Fibroblast of skin of left biceps (primary cell): ENCODE measurements around the gene SULT1A2.
"Not testable (repeated sequence)": the region's sequence is repeated elsewhere in the genome, so short reads cannot be mapped to it uniquely, and the experiment has no call there.

Experiments used
- DNase-seq, 2 experiments: peaks; one replicate each; pipeline ENCODE4 v3.0.0-alpha.2; 2013; ENCODE audit warnings: low read depth in 2 of 2

Gene SULT1A2

GRCh38 chr16:28558456-28558855 is 38.4 kb downstream of the SULT1A2 start:
- no peak for DNase-seq

- DNase-seq = no peak
Measured at GRCh38 chr16:28556914-28557320, 39.9 kb downstream of the SULT1A2 start.

DNA sequence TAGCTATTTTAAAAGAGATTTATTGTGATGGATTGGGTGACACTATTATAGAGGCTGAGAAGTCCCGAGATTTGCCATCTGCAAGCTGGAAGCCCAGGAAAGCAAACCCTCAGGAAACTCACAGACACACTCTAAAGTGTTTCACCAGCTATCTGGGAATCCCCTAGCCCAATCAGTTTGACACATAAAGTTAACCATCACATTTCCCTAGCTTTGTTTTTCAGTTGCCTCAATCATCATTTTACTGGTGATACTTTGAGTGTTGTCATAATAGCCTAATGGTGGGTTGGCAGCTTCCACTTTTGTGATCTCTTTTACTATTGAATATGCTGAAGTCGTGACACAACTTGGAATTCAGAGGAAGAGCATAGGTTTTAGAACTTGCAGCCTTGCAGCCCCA is 41.3 kb downstream of the SULT1A2 start:
- no peak for DNase-seq

GRCh38 chr16:28554634-28555423 is 42.0 kb downstream of the SULT1A2 start:
- DNase-seq = no peak

DNA sequence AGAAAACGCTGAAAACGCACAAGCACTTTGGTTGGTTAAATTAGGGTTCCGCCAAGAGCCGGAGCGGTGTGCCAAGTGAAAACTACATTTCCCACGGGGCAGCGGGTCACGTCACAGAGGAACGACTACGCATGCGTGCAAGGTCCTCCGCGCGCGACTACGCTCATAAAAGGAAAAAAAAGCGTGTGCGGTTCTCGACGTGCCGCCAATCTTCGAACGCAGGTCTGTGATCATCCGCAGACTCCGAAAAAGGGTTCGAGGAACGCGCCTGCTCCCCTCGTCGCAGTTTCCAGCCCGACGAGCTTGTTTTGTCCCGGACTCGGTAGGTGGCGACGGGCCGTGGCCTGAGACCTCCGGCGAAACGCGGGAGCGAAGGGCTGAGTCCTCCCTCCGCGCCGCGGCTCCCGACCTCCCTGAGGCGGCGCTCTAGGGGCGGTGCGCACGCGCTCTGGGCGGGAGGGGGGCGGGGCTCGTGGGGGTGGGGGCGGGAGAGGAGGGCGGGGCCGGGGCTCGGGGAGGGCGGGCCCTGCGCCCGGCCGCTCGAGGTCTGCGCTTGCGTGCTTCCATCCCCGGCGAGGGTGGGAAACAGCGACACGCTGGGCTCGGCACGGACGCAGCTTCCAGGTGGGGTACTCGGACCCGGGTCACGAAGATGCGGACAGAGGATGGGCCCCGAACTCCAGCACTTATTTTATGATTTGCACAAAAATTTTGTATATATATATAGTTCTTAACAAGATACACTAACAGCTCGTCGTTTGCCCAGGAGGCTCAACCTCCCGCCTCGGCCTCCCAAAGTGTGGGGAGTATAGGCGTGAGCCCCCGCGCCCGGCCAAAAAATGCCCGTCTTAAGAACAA is 42.8 kb downstream of the SULT1A2 start, which contains the start of gene SGF29:
Gene SGF29 (plus strand): TSS at position 145 of the 858 bp plus-strand sequence. CDS start 27,150 bp downstream, outside the sequence.
- DNase-seq = peak; percentile 82 to 84

DNA sequence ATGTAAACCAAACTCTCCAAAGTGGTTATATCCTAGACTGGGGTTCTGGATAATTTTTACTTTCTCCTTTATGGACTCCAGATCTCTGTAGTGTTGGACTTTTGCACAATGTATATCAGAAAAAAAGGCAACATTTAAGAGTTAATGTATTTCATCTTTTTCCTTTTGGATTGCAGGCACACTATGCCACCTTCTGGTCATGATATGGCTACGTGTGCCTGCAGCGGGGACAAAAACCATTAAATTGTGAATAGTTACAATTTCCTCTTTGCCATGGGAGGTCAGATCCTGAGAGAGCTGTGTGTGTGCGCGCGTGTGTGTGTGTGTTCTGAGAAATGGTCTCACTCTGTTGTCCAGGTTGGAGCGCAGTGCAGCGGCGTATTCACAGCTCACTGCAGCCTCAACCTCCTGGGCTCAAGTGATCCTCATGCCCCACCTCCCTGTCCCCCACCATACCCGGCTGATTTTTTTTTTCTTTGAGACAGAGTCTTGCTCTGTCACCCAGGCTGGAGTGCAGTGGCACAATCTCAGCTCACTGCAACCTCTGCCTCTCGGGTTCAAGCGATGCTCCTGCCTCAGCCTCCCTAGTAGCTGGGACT is 47.5 kb downstream of the SULT1A2 start:
- no peak for DNase-seq

GRCh38 chr16:28548306-28548802 is 48.5 kb downstream of the SULT1A2 start:
- no peak for DNase-seq

DNA sequence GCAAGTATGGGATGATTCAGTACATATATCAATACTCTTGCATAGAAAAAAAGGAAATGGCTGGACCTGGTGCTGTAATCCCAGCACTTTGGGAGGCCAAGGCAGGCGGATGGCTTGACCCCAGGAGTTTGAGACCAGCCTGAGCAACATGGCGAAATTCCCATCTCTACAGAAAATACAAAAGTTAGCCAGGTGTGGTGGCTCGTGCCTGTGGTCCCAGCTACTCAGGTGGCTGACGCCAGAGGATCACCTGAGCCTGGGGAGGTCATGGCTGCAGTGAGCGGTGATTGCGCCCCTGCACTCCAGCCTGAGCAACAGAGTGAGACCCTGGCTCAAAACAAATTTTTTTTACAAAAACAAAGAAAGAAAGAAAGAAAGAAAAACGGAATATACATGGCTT is 50.2 kb downstream of the SULT1A2 start:
- DNase-seq = no peak

DNA sequence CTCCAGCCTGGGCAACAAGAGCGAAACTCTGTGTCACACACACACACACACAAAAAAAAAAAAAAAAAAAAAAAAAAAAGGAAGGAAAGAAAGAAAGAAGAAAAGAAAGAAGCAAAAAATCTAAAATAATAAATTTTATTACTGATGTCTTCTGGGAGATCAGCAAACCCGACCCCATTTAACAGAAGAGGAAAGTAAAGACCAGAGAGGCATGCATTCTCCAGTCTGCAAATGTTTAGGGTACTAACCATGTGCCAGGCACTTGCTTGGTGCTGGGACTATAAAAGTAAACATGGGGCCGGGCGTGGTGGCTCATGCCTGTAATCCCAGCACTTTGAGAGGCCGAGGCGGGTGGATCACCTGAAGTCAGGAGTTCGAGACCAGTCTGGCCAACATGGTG is 50.9 kb downstream of the SULT1A2 start:
- DNase-seq = not testable (repeated sequence)

GRCh38 chr16:28544998-28545397 is 51.9 kb downstream of the SULT1A2 start:
- DNase-seq = no peak

DNA sequence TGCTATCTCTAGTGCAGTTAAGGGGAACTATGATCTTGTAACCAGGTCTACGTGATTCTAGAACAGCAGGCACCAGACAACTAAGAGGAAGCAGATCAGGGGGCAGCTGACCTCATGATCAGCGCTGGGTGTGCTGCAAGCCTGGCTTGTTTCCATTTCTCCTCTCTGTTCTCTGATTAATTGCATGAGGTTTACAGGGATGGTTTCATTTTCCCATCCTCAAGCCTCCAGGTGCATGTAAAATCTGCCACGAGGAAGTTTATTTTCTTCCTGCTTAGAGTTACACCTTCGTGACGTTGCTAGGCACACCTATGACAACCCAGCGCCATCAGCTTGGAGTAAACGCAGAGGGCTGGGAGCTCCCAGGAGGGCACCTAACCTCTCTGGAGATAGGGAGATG is 53.8 kb downstream of the SULT1A2 start:
- no peak for DNase-seq

DNA sequence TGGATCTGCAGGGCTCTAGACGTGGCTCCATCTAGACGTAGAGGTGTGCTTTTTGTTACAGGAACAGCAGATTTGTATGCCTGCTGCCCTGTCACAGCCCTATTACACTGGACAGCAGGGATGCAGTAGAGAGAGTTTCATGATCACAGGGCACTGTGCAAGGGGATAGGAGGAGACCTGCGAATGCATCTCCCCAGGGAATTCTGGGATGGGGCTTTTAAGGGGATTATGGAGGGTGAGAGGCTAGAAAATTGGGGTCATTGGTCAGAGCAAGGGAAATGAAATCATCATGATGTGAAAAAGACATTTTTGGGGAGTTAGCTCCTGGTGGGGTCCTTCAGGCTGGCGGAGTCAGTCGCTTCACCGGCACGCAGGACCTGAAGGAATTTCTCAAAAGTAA is 54.2 kb downstream of the SULT1A2 start:
- no peak for DNase-seq
